ENCODE data around the gene OGFOD2. TPM values are rescaled to one million over a fixed set of nuclear protein-coding genes. Genes with fewer than 3 reads are reported as not detected.

The OGFOD2 gene
- total RNA-seq, 1 experiment from 2014 or later, result 21.6 TPM

DNA sequence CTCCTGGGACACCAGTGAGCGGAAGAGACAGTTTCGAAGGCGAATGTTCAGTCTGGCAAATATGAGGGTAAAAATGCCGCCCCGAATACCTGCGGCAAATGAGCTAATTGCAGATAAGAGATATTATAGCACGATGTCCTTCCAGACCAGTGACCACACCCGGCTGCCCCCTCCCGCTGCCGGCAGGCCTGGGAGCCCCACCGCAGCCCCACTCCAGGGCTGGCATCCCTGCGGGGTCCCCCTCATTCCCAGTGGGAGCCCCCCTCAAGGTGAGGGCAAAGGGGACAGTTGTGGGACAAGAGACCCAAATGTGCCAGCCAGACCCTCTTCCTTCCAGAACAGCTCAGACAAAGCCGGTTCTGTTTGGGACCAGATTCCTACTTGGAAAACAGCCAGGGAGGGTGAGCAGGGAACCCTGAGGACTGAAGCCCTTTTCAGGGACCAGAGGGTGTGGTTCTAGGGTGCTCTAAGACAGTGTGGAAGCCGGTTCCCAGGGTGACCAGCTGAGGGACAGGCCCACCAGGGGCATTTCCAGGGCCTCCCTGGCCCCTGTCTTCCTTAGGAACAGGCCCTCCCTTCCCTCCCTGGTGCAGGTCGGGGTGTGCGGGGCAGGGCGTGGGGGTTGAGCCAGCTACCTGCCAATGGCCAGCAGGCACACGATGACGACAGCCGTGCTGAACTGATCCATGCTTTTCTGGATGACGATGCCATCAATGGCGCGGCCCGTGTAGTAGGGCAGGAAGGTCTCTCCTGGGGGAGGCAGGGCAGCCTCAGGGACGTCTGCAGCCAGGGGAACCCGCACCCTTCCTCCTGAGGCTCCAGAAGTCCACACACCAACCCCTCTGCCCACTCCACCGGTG lies 25.0 kb upstream of the OGFOD2 start:
- intact Hi-C loops (cut with micrococcal nuclease; ENCODE audit: unreplicated experiment), result no loop called here
- BruUV-seq (replicated peaks), result no TSS peak
- no peaks in the 10 kb centered on the region for H3K9me3 Mint-ChIP-seq (ENCODE audit: unreplicated experiment)
- ChIA-PET POLR2A (interaction anchor here (0.5 to 0.6 kb wide), 2 partner anchors 24 to 146 kb away, joined by 3 to 5 read pairs; no protein-coding TSS in a partner anchor), CTCF (interaction anchor here (1.2 kb wide), 1 partner anchor 176 kb away, joined by 3 read pairs; no protein-coding TSS in a partner anchor)
- no peaks in the 10 kb centered on the region for H3K27me3 ChIP-seq (replicated peaks; ENCODE audit: control insufficient read depth, insufficient read depth, low read length)
- H3K4me3 Mint-ChIP-seq (ENCODE audit: unreplicated experiment), result no peak overlapping the region
- no peaks in the 10 kb centered on the region; the same call in 1 of the 2 replicates for H3K36me3 ChIP-seq (ENCODE audit: control insufficient read depth, insufficient read depth, low read length)
- no peak overlapping the region for H3K27ac Mint-ChIP-seq (ENCODE audit: unreplicated experiment)
- no peak overlapping the region for H3K4me3 ChIP-seq (ENCODE audit: low read depth, low read length)
- TF ChIP-seq, protein P1, sequence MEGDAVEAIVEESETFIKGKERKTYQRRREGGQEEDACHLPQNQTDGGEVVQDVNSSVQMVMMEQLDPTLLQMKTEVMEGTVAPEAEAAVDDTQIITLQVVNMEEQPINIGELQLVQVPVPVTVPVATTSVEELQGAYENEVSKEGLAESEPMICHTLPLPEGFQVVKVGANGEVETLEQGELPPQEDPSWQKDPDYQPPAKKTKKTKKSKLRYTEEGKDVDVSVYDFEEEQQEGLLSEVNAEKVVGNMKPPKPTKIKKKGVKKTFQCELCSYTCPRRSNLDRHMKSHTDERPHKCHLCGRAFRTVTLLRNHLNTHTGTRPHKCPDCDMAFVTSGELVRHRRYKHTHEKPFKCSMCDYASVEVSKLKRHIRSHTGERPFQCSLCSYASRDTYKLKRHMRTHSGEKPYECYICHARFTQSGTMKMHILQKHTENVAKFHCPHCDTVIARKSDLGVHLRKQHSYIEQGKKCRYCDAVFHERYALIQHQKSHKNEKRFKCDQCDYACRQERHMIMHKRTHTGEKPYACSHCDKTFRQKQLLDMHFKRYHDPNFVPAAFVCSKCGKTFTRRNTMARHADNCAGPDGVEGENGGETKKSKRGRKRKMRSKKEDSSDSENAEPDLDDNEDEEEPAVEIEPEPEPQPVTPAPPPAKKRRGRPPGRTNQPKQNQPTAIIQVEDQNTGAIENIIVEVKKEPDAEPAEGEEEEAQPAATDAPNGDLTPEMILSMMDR (IDR thresholded peaks at IDR 0.05; ENCODE audit: insufficient read depth in 1 of 2, low read depth in 1 of 2, low read length in 1 of 2, severe bottlenecking in 1 of 2, unreplicated experiment in 1 of 2), result no peak
- H3K9me3 ChIP-seq, result no peaks in the 10 kb centered on the region
- DNase-seq, result no peak
- H3K27me3 Mint-ChIP-seq (ENCODE audit: insufficient read depth, unreplicated experiment), result no peaks in the 10 kb centered on the region
- peaks cover 13% of the 10 kb centered on the region; the same call in 1 of the 2 replicates for H3K4me1 ChIP-seq
- H3K36me3 Mint-ChIP-seq (ENCODE audit: insufficient read depth, unreplicated experiment), result no peaks in the 10 kb centered on the region
- peaks cover 5% of the 10 kb centered on the region for H3K4me1 Mint-ChIP-seq (ENCODE audit: low read depth, unreplicated experiment)

DNA sequence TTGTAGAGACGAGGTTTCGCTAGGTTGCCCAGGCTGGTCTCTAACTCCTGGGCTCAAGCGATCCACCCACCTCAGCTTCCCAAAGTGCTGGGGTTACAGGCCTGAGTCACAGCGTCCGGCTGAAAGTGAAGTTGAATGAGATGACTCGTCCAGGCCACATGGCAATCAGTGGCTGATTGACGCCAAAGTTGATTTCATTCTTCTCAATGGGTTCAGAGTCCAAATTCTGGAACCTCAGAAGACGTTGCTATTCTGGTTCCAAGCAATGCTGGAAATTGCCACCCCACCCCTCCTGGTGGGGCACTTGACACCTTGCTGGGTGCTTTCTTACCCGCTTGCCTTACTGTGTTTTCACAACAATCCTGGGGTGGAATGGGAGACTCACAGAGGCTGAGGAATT lies 23.6 kb upstream of the OGFOD2 start:
- H3K27ac Mint-ChIP-seq (ENCODE audit: unreplicated experiment), result no peak overlapping the region
- Histone ChIP-seq H3K27me3 (replicated peaks; ENCODE audit: control insufficient read depth, insufficient read depth, low read length) (no peaks in the 10 kb centered on the region), H3K4me3 (ENCODE audit: low read depth, low read length) (no peak overlapping the region), H3K9me3 (no peaks in the 10 kb centered on the region), H3K36me3 (ENCODE audit: control insufficient read depth, insufficient read depth, low read length) (no peaks in the 10 kb centered on the region), H3K4me1 (peaks cover 13% of the 10 kb centered on the region; the same call in 1 of the 2 replicates)
- no peaks in the 10 kb centered on the region for H3K9me3 Mint-ChIP-seq (ENCODE audit: unreplicated experiment)
- no peaks in the 10 kb centered on the region for H3K36me3 Mint-ChIP-seq (ENCODE audit: insufficient read depth, unreplicated experiment)
- H3K27me3 Mint-ChIP-seq (ENCODE audit: insufficient read depth, unreplicated experiment), result no peaks in the 10 kb centered on the region
- TF ChIP-seq, protein P1 (IDR thresholded peaks at IDR 0.05; ENCODE audit: insufficient read depth in 1 of 2, low read depth in 1 of 2, low read length in 1 of 2, severe bottlenecking in 1 of 2, unreplicated experiment in 1 of 2), result no peak
- H3K4me1 Mint-ChIP-seq (ENCODE audit: low read depth, unreplicated experiment), result peaks cover 5% of the 10 kb centered on the region
- ChIA-PET POLR2A (no interaction called here), CTCF (no interaction called here)
- DNase-seq, result peak; percentile 43 to 54
- intact Hi-C loops (cut with micrococcal nuclease; ENCODE audit: unreplicated experiment), result no loop called here
- no TSS peak for BruUV-seq (replicated peaks)
- H3K4me3 Mint-ChIP-seq (ENCODE audit: unreplicated experiment), result no peak overlapping the region

DNA sequence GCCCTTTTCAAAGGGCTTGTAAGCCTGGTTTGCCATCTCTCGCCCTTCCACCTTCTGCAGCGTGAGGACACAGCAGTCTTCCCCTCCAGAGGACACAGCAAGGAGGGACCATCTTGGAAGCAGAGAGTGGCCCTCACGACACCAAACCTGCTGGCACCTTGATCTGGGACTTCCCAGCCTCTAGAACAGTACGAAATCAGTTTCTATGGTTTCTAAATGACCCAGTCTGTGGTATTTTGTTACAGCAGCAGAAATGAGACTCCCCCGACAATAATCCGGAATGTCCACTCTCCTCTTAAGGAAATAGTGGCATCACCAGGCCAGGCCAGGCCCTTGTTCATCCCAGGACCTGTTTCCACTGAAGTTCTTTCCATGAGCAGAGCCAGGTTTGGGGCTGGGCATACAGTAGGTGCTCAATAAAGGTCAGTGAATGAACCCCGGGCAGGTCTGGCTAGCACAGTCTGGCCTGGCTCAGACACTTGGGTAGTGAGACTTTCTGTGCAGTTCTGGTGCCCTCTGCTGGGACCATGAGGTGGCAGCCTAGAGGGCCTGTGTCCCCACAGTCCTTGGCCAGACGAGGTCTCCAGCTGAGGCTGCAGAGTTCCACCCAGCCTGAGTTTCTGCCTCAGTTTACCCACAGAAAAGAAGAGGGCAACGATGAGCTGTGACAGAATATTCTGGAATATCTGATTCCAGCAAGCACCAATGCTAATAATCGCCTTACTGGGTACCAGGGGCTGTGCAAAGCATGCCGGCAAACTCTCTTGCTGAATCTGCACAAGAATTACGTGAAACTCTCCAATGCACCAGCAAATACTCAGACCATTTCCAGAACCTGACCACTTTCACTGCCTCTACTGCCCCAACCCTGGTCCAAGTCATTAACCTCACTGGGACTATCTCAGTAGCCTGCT lies 22.8 kb upstream of the OGFOD2 start:
- H3K36me3 ChIP-seq (ENCODE audit: control insufficient read depth, insufficient read depth, low read length), result no peaks in the 10 kb centered on the region
- H3K9me3 ChIP-seq, result no peaks in the 10 kb centered on the region
- POLR2A ChIA-PET, result no interaction called here
- H3K4me1 ChIP-seq, result peaks cover 10% of the 10 kb centered on the region; the same call in 1 of the 2 replicates
- CTCF ChIA-PET, result interaction anchor here (0.7 to 1.0 kb wide), 2 partner anchors 91 to 159 kb away, joined by 4 to 6 read pairs; no protein-coding TSS in a partner anchor
- no peaks in the 10 kb centered on the region for H3K27me3 Mint-ChIP-seq (ENCODE audit: insufficient read depth, unreplicated experiment)
- H3K4me3 ChIP-seq (ENCODE audit: low read depth, low read length), result no peak overlapping the region
- H3K4me1 Mint-ChIP-seq (ENCODE audit: low read depth, unreplicated experiment), result peaks cover under 1% of the 10 kb centered on the region
- intact Hi-C loops (cut with micrococcal nuclease; ENCODE audit: unreplicated experiment), result loop anchor here (1.0 kb wide), 3 partner anchors 72 to 159 kb away; no protein-coding TSS in a partner anchor
- TF ChIP-seq, protein P1 (IDR thresholded peaks at IDR 0.05; ENCODE audit: insufficient read depth in 1 of 2, low read depth in 1 of 2, low read length in 1 of 2, severe bottlenecking in 1 of 2, unreplicated experiment in 1 of 2), result peak; percentile 76 to 88
- DNase-seq, result peak; percentile 73 to 76
- H3K4me3 Mint-ChIP-seq (ENCODE audit: unreplicated experiment), result no peak overlapping the region
- H3K36me3 Mint-ChIP-seq (ENCODE audit: insufficient read depth, unreplicated experiment), result no peaks in the 10 kb centered on the region
- H3K27ac Mint-ChIP-seq (ENCODE audit: unreplicated experiment), result no peak overlapping the region
- H3K27me3 ChIP-seq (replicated peaks; ENCODE audit: control insufficient read depth, insufficient read depth, low read length), result no peaks in the 10 kb centered on the region
- no peaks in the 10 kb centered on the region for H3K9me3 Mint-ChIP-seq (ENCODE audit: unreplicated experiment)
- no TSS peak for BruUV-seq (replicated peaks)

All from Caco-2 (cell line).